ENCODE data around the gene DUSP10. TPM values are rescaled to one million over a fixed set of nuclear protein-coding genes. Genes with fewer than 3 reads are reported as not detected.

The DUSP10 gene
- total and polyA plus RNA-seq, 8 donors, result 1.0 to 50.0 (median 3.0) TPM

DNA sequence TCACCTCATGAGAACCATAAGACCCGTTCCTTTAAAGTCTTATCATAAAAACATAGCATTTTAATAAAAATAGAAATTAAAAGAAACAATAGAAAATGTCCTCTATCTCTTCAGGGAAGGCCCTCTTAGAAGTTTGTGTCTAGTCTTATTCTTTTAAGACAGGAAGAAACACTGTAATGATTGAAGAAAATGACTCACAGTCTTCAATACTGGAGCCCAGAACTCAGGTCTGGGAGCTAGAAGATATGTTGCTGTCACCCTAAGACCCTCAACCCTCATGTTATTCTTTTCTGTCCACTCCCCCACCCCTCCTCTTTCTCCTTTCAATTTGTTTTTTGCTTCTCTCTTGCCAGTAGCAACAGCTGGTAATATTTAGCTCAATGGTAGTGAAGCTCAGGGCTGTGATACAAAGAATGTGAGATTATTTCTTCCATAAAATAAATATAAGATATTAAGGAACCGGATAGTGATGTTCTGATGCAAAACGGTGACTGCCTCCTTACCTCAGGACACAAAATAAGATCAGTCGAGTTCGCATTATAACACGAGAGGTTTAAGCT, 12.0 kb downstream of the DUSP10 start:
- TF ChIP-seq CTCF (IDR thresholded peaks at IDR 0.05) (no peak), EP300 (IDR thresholded peaks at IDR 0.05) (no peak)
- DNase-seq, result no peak
- Histone ChIP-seq H3K27me3 (no peaks in the 10 kb centered on the region), H3K4me3 (no peak overlapping the region), H3K36me3 (no peaks in the 10 kb centered on the region), H3K9me3 (no peaks in the 10 kb centered on the region), H3K27ac (peak overlapping the region in 2 of 5 donors; percentile 17 to 46), H3K4me1 (peaks cover 4 to 63% (median 26%) of the 10 kb centered on the region in 4 donors)
- 74 to 80% (median 78%) methylated on average over 6 of the region's 6 CpGs for WGBS, 5 donors
- intact Hi-C loops (cut with DNase I; ENCODE audit: low total_unique reads), result no loop called here

DNA sequence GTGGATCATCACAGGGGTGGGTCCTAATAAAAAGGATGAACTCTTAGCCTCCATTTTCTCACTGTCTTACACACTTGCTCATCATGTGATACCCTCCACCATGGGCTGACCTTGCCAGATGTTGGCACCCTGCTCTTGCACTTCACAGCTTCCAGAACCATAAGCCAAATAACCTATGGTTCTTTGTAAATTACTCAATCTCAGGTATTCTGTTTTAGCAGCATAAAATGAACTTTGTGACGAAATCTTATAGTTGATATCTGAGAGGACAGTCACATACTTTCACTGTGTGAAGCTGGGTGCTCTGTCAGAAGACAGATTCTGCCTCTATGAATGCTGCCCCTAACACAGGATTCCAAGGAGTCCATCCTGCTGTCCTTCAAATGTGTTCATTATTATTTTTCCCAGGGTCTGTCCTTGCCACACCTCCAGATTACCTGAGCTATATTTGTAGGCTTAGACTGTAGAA, 13.8 kb downstream of the DUSP10 start:
- TF ChIP-seq POLR2A (IDR thresholded peaks at IDR 0.05), result no peak
- no peak for TF ChIP-seq POLR2AphosphoS5 (IDR thresholded peaks at IDR 0.05)
- no peak for TF ChIP-seq EP300 (IDR thresholded peaks at IDR 0.05)
- no peak for TF ChIP-seq CTCF (IDR thresholded peaks at IDR 0.05)
- intact Hi-C loops (cut with DNase I; ENCODE audit: low total_unique reads), result no loop called here
- 94 to 100% (median 100%) methylated on average over 1 of the region's 1 CpG for WGBS, 5 donors
- H3K27ac ChIP-seq, result peak overlapping the region in 1 of 5 donors; percentile 12
- H3K4me3 ChIP-seq, result no peak overlapping the region
- no peak for DNase-seq
- H3K36me3 ChIP-seq, result no peaks in the 10 kb centered on the region
- no peaks in the 10 kb centered on the region for H3K27me3 ChIP-seq
- peaks cover 5 to 51% (median 21%) of the 10 kb centered on the region in 4 donors for H3K4me1 ChIP-seq
- H3K9me3 ChIP-seq, result peaks cover 0 to 8% (median 0%) of the 10 kb centered on the region in 4 donors

- Histone ChIP-seq H3K9me3 (peaks cover 0 to 8% (median 0%) of the 10 kb centered on the region in 4 donors), H3K4me3 (no peak overlapping the region), H3K36me3 (no peaks in the 10 kb centered on the region), H3K4me1 (peaks cover 5 to 47% (median 21%) of the 10 kb centered on the region in 4 donors), H3K27ac (peak overlapping the region in 1 of 5 donors; percentile 12), H3K27me3 (no peaks in the 10 kb centered on the region)
- intact Hi-C loops (cut with DNase I; ENCODE audit: low total_unique reads), result no loop called here
- 81 to 96% (median 94%) methylated on average over 3 of the region's 3 CpGs for WGBS, 5 donors
- no peak for TF ChIP-seq POLR2AphosphoS5 (IDR thresholded peaks at IDR 0.05)
- TF ChIP-seq CTCF (IDR thresholded peaks at IDR 0.05), result no peak
- TF ChIP-seq POLR2A (IDR thresholded peaks at IDR 0.05), result no peak
- TF ChIP-seq EP300 (IDR thresholded peaks at IDR 0.05), result no peak
- DNase-seq, result no peak
Observed at GRCh38 chr1:221727146-221728036, 14.5 kb downstream of the DUSP10 start.

- H3K27ac ChIP-seq, result peak overlapping the region in 3 of 5 donors; percentile 35 to 58 (median 43)
- DNase-seq, result no peak
- WGBS, 5 donors, result 61 to 78% (median 72%) methylated on average over 3 of the region's 3 CpGs
Observed at GRCh38 chr1:221725735-221726672, 15.9 kb downstream of the DUSP10 start.

More at GRCh38 chr1:221725735-221726672, 15.9 kb downstream of the DUSP10 start:
- Histone ChIP-seq H3K27me3 (no peaks in the 10 kb centered on the region), H3K9me3 (peaks cover 0 to 8% (median 0%) of the 10 kb centered on the region in 4 donors), H3K36me3 (no peaks in the 10 kb centered on the region), H3K4me1 (peaks cover 5 to 44% (median 20%) of the 10 kb centered on the region in 4 donors), H3K4me3 (no peak overlapping the region)
- intact Hi-C loops (cut with DNase I; ENCODE audit: low total_unique reads), result no loop called here
- TF ChIP-seq POLR2AphosphoS5 (IDR thresholded peaks at IDR 0.05) (no peak), CTCF (IDR thresholded peaks at IDR 0.05) (no peak), EP300 (IDR thresholded peaks at IDR 0.05) (no peak)

All from stomach (tissue), 9 donors.